Measurements from ENCODE around the gene KCNJ9.
A peak's percentile ranks its signal among the peaks of the same experiment; 100 is the strongest.

The KCNJ9 gene

GRCh38 chr1:160087118-160087662, 5.9 kb downstream of the KCNJ9 start:
- no peak for DNase-seq (ENCODE audit: low spot score)

- DNase-seq (ENCODE audit: low spot score) = no peak
These were observed 8.5 kb downstream of the KCNJ9 start for GRCh38 chr1:160089883-160090282.

GRCh38 chr1:160090760-160091159, 9.4 kb downstream of the KCNJ9 start:
- no peak for DNase-seq (ENCODE audit: low spot score)

GRCh38 chr1:160091666-160092223, 10.4 kb downstream of the KCNJ9 start:
- no peak for DNase-seq (ENCODE audit: low spot score)

GRCh38 chr1:160092366-160093068, 11.2 kb downstream of the KCNJ9 start:
- DNase-seq (ENCODE audit: low spot score) = no peak

GRCh38 chr1:160093069-160093395, 11.7 kb downstream of the KCNJ9 start:
- no peak for DNase-seq (ENCODE audit: low spot score)

- DNase-seq (ENCODE audit: low spot score) = no peak
These were observed 12.4 kb downstream of the KCNJ9 start for GRCh38 chr1:160093624-160094290.

- DNase-seq (ENCODE audit: low spot score) = no peak
These were observed 12.9 kb downstream of the KCNJ9 start for GRCh38 chr1:160094291-160094625.

GRCh38 chr1:160094806-160095205, 13.5 kb downstream of the KCNJ9 start:
- DNase-seq (ENCODE audit: low spot score) = no peak

GRCh38 chr1:160095382-160096105, 14.2 kb downstream of the KCNJ9 start:
- no peak for DNase-seq (ENCODE audit: low spot score)

- DNase-seq (ENCODE audit: low spot score) = no peak
These were observed 15.2 kb downstream of the KCNJ9 start for GRCh38 chr1:160096274-160097116.

GRCh38 chr1:160097151-160097910, 16.0 kb downstream of the KCNJ9 start:
- no peak for DNase-seq (ENCODE audit: low spot score)

GRCh38 chr1:160097911-160098851, 16.8 kb downstream of the KCNJ9 start, which contains the start of gene IGSF8:
TSS of gene IGSF8 (minus strand) at chr1:160098619. CDS start at chr1:160098472, 147 bp downstream.
- DNase-seq (ENCODE audit: low spot score) = peak; percentile 87

- DNase-seq (ENCODE audit: low spot score) = peak; percentile 91
These were observed 17.7 kb downstream of the KCNJ9 start for GRCh38 chr1:160098852-160099561.

- DNase-seq (ENCODE audit: low spot score) = no peak
These were observed 18.5 kb downstream of the KCNJ9 start for GRCh38 chr1:160099716-160100375.

- DNase-seq (ENCODE audit: low spot score) = peak; percentile 50
These were observed 19.8 kb downstream of the KCNJ9 start for GRCh38 chr1:160101037-160101716.

- no peak for DNase-seq (ENCODE audit: low spot score)
These were observed 20.6 kb downstream of the KCNJ9 start for GRCh38 chr1:160101717-160102522.

Data from LoVo (cell line).